ENCODE results near the gene MAP1S.

The MAP1S gene

DNA sequence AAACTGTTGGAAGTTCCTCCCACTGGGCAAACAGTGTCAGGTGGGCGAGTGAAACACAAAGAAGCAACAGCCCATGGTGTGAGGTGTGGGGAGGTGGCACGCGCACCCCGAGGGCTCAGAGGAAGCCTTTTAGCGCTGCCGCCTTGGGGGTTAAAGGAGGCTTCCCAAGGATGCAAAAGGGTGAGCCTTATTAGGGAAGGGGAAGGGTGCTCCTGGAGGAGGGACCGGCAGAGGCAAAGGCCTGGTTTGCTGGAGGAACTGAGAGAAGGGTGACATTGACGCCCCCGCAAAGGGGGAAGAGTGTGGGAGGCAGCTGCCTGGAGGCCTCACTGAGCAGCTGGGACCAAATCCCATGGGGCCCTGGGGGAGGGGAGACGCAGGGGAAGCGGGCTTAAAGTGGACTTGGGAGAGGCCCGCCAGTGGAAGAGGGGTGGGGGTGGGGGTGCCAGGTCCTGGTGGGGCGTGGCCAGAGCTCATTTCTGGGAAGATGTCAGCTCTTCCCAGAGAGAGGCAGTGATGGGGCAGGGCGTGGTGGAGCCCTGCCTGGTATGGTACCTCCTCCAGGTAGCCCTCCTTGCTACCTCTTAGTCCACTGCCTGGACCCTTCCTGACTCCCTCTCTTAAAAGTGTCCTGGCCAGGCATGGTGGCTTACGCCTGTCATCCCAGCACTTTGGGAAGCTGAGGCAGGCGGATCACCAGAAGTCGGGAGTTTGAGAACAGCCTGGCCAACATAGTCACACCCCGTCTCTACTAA, 20.0 kb downstream of the MAP1S start:
- TF ChIP-seq GATA2 (IDR thresholded peaks at IDR 0.05; ENCODE audit: low read depth, low read length) (no peak), GATA3 (IDR thresholded peaks at IDR 0.05; ENCODE audit: low read depth, low read length) (no peak)

DNA sequence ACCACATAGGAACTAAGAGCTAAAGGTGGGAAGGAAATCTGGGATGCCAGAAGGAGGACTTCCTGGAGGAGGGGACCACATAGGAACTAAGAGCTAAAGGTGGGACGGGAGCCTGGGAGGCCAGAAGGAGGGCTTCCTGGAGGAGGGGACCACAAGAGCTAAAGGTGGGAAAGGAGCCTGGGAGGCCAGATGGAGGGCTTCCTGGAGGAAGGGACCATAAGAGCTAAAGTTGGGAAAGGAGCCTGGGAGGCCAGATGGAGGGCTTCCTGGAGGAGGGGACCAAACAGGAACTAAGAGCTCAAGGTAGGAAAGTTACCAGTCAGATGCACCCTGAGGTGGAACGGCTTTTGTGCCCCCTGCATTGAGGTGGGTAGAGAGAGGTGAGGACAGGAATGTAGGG, 22.2 kb downstream of the MAP1S start:
- no peak for TF ChIP-seq GATA3 (IDR thresholded peaks at IDR 0.05; ENCODE audit: low read depth, low read length)

DNA sequence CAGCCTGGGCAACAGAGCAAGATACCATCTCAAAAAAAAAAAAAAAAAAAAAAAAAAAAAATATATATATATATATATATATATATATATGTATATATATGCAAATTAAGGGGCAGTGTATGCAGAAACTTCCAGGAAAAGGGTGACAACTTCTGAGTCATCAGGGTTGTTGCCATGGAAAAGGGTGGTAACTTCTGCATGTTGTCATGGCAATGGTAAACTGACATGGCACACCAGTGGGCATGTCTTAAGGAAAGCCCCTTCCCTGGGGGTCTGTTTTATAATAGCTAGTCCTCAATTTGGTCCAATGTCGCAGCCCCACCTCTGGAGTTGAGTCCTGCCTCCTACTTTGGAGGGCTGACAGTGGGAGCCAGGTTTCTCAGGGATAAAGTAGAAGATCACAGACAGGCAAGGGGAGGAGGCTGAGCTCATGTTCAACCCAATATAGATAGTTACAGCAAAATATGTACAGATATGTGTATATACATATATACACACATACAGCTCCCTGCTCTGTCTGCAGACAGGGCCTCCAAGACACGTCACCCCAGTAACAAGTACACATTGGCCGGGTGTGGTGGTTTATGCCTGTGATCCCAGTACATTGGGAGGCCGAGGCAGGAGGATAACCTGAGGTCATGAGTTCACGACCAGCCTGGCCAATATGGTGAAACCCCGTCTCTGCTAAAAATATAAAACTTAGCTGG, 24.7 kb downstream of the MAP1S start:
- TF ChIP-seq GATA3 (IDR thresholded peaks at IDR 0.05; ENCODE audit: low read depth, low read length) (no peak), GATA2 (IDR thresholded peaks at IDR 0.05; ENCODE audit: low read depth, low read length) (no peak)

DNA sequence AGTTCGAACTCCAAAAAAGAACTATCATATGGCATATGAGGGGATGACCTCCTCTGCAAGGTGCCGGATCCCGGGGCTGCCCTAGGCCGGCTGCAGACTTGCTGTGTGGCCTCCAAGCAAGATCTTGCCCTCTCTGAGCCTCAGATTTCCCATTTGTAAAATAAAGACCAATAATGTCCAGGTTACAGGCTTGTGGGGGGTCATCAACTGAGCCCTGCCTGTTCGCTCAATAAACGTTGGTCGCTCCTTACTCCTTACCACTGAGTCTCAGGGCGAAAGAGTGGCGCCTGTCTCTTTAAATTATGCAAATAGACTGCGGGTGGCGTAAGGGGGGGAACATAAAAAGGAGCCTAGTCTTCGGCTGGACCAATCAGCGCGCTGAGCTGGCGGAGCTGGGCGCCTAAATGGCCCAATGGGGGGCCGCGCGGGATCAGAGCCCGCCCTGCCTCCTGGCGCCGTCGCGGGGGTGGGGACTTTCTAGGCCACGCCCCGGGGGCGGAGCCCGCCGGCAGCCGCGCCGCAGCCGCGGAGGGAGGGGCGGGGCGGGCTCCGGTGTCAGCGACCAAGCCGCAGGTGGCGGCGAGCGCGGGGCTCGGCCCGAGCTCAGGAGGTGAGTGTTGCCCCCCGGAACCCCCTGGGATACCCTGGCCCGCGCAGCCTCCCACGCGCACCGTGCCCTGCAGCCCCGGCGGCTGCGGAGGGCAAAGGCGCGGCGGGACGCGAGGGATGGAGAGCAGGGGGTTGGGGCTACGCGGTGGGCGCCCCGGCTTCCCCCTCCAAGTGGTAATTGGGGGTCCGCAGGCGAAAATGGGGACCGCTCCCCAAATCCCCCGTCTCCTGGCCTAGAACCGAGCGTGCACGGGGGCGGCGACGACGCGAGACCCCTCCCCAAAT, 28.2 kb downstream of the MAP1S start:
- TF ChIP-seq GATA2 (IDR thresholded peaks at IDR 0.05; ENCODE audit: low read depth, low read length), result no peak
- TF ChIP-seq GATA3 (IDR thresholded peaks at IDR 0.05; ENCODE audit: low read depth, low read length), result no peak

DNA sequence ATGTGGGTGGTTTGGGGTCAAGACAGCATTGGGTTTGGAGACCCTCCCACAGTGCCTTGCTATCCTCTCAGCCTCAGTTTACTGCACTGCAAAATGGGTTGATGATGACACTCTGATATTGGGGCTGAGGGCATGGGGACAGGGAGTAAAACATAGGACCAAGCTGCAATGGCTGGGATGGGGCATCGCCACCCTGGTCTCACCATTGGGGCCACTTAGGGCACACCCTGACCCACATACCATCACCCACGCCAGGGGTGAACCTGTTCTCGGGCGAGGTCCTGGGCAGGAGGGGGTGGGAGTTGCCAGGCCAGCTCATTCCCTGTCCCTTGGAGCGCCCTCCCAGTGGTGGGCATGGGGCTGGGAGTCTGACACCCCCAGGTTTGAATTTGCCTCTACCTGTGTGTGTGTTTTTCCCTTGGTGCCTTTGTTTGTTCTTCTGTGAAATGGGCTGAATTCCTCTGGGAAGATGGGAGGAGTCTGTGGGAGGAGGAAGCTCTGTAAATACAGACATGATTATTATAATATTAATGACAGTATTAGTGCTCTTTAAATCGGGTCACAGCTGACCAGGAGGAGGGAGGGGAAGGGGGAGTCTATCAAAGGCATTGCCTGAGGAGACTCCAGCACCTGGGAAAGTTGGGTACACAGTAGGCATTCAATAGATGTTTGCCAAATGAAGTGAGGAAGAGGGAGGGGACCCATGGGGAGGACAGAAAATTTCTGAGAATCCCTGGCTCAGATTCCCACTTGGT, 29.8 kb downstream of the MAP1S start:
- TF ChIP-seq GATA2 (IDR thresholded peaks at IDR 0.05; ENCODE audit: low read depth, low read length) (no peak), GATA3 (IDR thresholded peaks at IDR 0.05; ENCODE audit: low read depth, low read length) (no peak)

DNA sequence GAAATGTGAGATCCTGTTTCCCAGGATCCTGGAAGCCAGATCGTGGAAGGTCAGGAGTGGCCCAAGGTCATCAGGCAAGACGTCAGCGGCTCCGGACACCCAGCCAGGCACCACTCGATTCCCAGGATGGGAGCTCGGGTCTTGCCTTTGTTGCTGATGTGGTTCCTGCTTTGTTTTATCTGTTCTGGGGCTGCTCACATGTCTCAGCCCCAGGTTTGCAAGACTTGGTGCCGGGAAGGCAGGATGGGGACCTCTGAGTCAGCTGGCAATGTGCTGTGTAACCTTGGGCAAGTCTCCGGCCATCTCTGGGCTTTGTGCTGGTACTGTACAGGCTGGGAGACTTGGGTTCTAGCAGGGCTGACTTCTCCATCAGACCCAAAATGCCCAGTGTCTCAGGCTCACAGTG, 30.6 kb downstream of the MAP1S start:
- TF ChIP-seq GATA3 (IDR thresholded peaks at IDR 0.05; ENCODE audit: low read depth, low read length), result no peak
- TF ChIP-seq GATA2 (IDR thresholded peaks at IDR 0.05; ENCODE audit: low read depth, low read length), result no peak

DNA sequence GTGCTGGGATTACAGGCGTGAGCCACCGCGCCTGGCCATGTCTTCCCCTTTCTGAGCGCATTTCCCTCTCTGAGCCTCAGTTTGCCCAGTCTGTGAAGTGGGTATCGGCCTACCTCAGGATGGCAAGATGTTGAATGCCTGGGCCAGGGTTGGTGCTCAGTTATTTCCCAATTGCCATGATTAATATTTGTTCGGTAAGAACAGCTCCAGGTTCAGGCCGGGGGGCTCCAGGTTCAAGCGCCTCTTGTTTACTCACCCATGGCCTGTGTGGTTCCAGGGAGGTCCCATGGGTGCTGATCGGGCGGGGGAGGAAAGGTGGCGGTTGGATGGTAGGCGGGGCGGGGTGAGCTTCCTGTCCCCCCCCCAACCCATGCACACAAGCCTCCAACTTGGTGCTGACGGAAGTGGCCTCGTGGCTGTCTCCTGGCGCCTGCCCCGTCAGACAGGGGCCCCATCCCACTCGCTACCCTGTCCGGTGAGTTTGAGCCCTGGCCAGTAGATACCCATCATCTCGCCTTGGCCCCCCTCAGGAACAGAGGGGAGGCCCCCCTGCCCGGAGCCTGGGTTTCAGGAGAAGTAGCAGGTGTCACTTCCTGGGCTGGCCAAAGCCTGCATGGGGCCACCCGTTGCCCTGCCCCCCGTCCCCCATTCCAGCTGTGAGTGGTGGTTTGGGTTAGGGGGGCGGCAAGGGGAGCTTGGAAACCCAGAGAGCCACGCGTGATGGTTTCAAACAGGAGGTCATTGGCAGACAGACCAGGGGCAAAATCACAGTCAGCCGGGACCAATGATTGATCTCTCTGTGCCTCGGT, 32.0 kb downstream of the MAP1S start, which contains the start of gene FCHO1:
Gene FCHO1 (plus strand): TSS at position 375 of the 809 bp plus-strand sequence. CDS start 3,688 bp downstream, outside the sequence.
- TF ChIP-seq GATA2 (IDR thresholded peaks at IDR 0.05; ENCODE audit: low read depth, low read length), result no peak
- TF ChIP-seq GATA3 (IDR thresholded peaks at IDR 0.05; ENCODE audit: low read depth, low read length), result no peak

DNA sequence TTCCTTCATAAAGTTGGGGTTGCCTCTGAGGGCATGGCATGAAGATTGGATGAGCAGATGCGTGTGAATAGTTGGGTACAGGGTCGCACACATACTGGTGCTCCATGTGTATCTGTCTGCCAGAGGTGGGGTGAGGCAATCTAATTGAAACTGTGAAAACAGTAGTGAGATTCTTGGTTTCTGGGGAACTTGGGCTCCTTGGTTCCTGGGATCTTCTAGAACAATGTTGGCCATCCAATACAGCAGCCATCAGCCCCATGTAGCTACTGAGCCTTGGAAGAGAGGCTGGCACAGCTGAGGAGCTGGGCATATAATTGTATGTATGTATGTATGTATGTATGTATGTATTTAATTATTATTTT, 32.6 kb downstream of the MAP1S start:
- TF ChIP-seq GATA2 (IDR thresholded peaks at IDR 0.05; ENCODE audit: low read depth, low read length) (no peak), GATA3 (IDR thresholded peaks at IDR 0.05; ENCODE audit: low read depth, low read length) (no peak)

DNA sequence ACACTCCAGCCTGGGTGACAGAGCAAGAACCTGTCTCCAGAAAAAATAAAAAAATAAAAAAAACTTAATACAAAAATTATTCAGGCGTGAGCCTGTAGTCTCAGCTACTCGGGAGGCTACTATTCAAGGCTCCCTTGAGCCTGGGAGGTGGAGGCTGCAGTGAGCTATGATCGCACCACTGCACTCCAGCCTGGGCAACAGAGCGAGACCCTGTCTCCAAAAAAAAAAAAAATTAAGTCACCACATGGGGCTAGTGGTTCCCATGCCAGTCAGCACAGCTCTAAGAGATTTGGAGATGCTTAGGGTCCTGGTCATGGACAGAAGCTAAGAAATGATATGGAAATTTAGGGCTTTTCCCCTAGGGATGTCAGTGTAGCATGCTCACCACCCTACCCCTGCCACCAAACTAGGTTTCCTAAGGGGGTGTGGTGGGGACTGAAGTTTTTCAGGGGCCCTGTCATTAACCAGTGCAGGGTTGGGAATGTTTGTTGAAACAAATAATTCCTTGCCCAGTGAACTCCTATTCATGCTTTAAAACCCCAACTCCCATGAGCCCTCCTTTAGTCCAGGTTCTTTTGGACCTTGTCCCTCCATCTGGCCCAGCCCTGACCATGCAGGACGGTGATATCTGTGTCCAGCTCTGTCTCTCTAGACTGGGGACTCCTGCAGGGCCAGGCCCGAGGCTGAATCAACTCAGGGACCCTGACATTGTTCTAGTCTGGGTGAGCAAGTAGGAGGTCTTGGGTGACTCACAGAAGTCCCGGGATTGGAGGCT, 33.8 kb downstream of the MAP1S start:
- TF ChIP-seq GATA2 (IDR thresholded peaks at IDR 0.05; ENCODE audit: low read depth, low read length) (no peak), GATA3 (IDR thresholded peaks at IDR 0.05; ENCODE audit: low read depth, low read length) (no peak)

DNA sequence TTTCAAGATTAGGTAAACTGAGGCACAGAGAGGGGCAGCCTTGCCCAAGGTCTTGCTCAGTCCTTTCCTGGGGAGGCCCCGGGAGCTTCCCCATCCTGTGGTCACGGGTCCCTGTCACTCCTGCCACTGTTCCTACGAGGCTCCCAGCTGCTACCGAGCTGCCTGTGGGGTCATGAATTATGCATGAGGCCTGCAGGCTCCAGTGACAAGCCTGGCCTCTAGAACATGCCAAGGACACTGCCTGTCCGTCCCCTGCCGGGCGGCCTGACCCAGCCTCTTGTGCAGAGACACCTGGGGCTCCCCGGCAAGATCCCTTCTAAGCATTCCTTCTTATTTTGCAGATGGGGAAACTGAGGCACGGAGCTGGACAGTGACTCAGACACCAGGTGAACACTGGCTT, 34.7 kb downstream of the MAP1S start:
- TF ChIP-seq GATA2 (IDR thresholded peaks at IDR 0.05; ENCODE audit: low read depth, low read length) (no peak), GATA3 (IDR thresholded peaks at IDR 0.05; ENCODE audit: low read depth, low read length) (no peak)

DNA sequence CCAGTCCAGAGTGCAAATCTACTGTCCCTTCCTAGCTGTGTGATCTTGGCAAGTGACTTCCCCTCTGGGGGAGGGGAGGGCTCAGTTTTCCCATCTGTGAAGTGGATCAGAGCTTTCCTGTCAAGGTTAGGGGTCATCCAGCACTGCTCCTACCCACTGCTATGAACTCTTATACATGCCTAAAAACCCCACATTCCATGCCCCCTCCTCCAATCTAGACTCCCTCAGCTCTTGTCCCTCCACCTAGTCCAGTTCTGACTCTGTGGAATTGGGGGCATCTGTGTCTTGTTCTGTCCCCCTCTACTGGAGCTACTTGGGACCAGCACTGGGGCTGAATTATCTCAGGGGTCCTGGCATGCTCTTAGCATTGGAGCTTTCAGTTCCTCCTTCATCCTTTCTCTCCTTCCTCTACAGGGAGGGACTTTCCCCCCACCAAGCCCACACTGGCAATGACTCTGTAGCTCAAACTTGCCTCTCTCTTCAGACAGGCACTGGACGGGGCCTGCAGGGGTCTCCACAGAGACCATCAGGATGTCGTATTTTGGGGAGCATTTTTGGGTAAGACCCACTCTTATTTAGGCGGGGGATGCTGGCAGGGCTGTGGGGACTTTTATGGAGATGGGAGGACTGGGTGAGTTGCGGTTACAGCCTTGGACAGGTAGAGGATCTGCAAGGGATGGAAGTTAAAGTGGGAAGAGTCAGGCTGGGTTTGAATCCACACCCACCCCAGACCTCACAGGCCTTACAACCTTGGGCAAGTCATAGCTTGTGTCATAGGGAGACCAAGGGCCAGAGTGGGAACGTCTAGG, 35.6 kb downstream of the MAP1S start:
- no peak for TF ChIP-seq GATA3 (IDR thresholded peaks at IDR 0.05; ENCODE audit: low read depth, low read length)
- no peak for TF ChIP-seq GATA2 (IDR thresholded peaks at IDR 0.05; ENCODE audit: low read depth, low read length)
